GM21576 (cell line): Measurements from ENCODE around the gene LRP10.
"Not testable (repeated sequence)": the region's sequence is repeated elsewhere in the genome, so short reads cannot be mapped to it uniquely, and the experiment has no call there.

Experiments used
- ATAC-seq: cut with Tn5 transposase; IDR thresholded peaks from one replicate; pipeline ENCODE4 v1.9.1; 2021; ENCODE audit warnings: mild to moderate bottlenecking, moderate library complexity; ENCODE audit not compliant: unreplicated experiment

Gene LRP10, protein sequence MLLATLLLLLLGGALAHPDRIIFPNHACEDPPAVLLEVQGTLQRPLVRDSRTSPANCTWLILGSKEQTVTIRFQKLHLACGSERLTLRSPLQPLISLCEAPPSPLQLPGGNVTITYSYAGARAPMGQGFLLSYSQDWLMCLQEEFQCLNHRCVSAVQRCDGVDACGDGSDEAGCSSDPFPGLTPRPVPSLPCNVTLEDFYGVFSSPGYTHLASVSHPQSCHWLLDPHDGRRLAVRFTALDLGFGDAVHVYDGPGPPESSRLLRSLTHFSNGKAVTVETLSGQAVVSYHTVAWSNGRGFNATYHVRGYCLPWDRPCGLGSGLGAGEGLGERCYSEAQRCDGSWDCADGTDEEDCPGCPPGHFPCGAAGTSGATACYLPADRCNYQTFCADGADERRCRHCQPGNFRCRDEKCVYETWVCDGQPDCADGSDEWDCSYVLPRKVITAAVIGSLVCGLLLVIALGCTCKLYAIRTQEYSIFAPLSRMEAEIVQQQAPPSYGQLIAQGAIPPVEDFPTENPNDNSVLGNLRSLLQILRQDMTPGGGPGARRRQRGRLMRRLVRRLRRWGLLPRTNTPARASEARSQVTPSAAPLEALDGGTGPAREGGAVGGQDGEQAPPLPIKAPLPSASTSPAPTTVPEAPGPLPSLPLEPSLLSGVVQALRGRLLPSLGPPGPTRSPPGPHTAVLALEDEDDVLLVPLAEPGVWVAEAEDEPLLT

DNA sequence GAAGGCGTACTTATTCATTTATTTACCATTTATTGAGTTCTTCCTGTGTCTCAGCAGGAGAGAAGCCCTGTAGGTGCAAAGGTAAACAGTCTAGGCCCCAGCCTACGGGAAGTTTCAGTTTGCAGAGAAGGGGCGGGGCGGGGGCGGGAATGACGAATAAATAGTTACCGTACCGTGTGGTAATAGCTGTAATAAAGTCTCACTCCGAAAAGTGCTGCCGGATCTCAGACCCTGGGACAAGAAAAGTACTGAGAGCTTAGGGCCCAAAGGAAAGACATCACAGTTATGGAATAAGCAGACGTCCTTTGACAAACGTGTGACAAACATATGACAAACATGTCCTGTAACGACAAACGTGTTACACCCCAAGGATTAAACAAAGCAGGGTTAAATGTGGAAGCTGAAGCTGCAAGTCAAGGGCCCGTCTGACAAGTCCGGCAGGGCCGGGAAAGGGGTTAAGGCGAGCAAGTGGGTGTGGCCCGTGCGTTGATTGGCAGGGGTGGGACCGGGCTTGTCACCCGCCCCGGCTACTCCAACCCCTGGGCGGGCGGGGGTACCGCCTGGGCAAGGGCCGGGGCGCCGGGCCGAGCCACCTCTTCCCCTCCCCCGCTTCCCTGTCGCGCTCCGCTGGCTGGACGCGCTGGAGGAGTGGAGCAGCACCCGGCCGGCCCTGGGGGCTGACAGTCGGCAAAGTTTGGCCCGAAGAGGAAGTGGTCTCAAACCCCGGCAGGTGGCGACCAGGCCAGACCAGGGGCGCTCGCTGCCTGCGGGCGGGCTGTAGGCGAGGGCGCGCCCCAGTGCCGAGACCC, at the start of gene LRP10:
TSS of gene LRP10 (plus strand) at position 517 of the 809 bp plus-strand sequence. CDS start 564 bp downstream, outside the sequence.
- peak; percentile 76 for ATAC-seq

DNA sequence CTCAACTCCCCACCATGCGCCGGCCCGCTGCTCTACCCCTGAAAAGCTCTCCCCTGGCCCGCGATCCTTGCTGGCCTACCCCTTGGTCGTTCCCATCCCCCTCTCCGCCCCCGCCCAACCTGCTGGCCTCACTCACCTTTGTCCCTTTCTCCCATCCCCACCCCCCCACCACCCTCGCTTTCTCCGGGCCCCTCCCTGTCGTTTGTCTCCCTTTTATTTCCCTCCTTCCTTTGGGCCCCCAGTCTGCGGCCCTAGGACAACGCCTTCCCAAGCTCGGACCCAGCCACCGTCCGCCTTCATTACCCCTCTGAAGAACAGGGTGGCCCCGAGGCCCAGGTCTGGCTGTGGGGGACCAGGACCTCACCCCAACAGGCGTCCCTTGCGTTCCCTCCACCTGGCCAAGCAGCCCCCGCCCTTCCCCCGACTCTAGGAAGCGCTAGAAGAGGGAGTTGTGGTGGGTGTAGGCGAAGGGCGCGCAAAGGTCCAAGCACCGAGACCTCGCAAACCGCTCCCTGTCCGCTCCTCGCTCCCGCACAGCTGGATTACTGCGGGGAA, 49.4 kb upstream of the LRP10 start:
- ATAC-seq: no peak

DNA sequence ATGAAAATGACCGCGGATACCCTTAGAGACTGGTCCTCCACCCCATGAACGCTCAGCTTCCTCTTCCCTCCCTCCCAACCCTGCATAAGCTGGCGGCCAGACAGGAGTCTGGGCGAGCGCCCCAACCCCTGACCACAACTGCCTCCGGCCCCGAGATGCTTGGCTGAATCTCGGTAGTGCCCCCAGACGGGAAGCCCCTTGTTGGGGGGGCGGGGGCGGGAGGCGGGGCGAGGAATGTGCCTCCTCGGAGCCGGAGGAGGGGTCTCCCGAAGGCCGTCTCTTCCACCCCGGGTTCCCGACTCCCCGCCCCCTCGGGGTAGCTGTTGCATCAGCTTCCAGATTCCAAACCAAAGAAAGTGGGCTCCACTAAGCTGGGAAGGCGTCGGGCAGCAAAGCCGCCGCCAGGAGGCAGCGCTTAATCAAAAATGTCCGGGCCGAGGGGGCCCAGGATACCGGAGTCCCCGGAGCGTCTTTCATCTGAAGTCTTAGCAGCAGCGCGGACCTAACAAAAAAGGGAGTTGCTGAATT, 48.9 kb upstream of the LRP10 start:
- ATAC-seq: peak; percentile 50

DNA sequence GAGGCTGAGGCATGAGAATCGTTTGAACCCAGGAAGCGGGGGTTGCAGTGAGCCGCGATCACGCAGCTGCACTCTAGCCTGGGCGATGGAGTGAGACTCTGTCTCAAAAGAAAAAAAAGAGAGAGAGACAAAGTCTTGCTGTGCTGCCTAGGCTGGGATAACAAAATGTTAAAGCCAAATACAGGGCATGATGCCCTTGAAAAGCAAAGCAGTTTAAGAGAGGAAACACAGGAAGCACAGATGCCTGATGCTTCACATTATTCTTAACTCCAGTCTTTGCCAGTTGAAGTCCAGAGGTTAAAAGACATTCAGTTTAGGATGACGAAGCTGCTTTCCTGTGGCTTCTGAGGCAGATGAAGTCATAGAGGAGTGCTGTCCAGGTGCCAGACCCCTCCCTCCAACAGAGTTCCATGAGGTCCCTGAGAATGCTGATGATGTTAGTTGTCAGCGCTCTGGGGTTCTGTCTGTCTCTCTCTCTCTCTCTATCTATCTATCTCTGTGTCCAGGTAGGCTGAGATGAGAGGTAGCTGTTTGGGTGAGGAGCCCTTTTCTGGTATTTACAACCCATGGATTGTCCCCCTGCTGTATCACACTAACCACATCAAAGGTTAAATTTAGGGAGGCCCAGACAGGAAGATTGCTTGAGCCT, 46.7 kb upstream of the LRP10 start:
- no peak for ATAC-seq

DNA sequence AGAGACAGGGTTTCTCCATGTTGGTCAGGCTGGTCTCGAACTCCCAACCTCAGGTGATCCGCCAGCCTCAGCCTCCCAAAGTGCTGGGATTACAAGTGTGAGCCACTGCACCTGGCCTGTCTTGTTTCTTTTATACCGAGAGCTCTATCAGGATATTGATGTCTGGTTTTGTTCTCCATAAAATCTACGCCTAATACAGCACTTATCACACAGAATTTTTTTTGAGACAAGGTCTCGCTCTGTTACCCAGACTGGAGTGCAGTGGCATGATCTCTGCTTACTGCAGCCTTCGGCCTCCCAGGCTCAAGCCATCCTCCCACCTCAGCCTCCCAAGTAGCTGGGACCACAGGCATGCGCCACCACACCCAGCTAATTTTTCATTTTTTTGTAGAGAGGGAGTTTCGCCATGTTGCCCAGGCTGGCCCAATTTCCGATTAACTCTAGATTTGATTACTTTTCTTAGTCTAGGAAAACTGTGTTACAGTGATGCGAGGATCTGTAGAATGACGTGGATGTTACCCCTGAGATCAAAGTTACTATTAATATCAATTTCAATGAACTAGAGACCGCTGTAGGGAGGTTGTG, 42.4 kb upstream of the LRP10 start:
- ATAC-seq: not testable (repeated sequence)

DNA sequence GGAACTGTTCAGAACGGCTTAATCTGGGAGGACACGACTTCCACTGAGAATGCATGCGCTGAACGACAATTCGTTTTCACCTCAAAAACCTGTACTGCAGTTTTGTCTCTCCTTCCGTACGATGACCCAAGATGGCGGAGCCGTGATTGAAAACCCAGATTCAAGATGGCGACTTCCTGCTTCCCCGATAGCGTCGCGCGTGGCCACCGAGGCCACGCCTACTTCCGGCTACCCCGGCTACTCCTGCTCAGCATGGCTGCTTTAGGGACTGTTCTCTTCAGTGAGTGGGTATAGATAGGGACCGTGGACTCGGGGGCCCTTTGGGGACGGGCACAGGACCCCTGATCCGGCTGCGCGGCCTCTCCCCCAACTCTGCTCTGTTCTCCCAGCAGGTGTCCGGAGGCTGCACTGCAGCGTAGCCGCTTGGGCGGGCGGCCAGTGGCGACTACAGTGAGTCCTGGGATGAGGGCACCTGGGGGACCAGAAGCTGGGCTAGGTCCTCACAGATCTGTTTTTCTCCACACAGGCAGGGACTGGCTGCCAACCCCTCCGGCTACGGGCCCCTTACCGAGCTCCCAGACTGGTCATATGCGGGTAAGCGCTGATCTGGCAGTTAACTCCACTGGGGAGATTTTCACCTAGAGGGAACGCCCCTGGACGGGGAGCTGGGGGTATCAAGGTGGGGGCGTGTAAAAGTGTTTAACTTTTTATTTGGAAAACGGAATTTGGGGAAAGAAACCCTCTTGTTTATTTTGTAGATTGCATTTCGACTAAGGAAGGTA, 41.7 kb upstream of the LRP10 start, which contains the start of gene MRPL52:
TSS of gene MRPL52 (plus strand) at position 227 of the 782 bp plus-strand sequence. CDS start at position 253, 26 bp downstream.
- peak; percentile 87 for ATAC-seq

DNA sequence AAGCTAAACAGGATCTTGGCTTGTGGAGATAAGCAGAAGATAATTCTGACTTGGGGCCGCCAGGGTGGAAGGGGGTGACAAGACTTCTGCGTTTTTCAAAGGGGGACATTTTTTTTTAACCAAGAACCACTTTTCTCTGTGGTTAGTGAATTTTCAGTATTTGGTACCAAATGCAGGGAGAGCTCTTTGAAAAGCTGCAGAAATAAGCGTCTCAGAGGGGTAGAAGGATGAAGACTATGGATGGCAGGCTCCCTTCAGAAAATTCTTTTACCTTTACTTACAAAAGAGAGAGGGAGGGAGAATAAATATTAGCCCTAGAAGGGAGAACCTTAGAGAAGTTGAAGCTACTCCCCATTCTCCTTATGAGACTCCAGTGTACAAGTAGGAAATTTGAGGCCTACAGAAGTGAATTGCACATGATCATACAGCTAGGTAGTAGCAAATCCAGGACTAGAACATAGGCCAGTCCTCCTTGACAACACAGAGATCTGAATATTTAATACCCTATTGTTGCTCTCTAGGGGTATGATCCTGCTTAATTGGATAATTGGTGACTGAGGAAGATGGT, 41.0 kb upstream of the LRP10 start:
- ATAC-seq: no peak

DNA sequence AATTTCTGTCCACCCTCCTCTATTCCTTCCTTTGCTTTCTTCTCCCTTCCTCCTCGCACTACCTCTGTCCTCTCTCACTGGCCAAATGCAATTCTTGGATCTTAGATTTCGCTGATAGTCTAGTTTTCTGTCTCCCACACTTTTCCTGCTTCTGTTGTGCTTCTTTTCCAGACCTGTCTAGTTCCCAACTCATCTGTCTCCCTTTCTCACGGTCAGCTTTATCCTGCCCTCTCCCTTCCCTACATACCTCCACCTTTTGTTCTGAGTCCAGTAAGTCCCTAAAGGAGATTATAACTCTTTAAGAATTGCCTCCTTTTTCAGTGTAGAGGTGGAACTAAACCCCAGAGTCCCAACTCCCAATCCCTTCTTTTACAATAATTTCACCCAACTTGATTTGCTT, 36.0 kb upstream of the LRP10 start:
- no peak for ATAC-seq

DNA sequence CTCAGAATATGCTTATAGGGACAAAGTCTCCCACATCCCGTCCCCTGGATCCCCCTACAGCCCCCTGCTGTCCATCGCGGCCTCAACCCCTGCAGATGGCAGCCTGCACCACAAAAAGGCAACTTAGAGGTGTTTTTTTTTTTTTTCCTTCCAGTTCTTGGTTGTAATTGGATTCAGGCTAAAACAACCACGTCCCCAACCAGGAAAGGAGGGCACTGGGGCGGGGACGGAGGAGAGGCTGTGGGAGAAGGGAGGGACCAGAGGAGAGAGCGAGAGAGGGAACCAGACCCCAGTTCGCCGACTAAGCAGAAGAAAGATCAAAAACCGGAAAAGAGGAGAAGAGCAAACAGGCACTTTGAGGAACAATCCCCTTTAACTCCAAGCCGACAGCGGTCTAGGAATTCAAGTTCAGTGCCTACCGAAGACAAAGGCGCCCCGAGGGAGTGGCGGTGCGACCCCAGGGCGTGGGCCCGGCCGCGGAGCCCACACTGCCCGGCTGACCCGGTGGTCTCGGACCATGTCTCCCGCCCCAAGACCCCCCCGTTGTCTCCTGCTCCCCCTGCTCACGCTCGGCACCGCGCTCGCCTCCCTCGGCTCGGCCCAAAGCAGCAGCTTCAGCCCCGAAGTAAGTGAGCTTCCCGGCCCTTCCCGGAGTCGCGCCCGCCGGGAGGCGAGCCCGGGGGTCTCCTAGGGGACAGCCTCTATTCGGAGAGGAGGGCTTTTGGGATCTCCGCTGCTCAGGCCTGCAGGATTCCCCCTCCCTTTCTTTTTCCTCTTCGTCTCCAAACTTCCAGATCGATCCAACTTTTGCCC, 35.0 kb upstream of the LRP10 start, which contains the start of gene MMP14:
TSS of gene MMP14 (plus strand) at position 285 of the 813 bp plus-strand sequence. CDS start at position 518, 233 bp downstream.
- no peak for ATAC-seq

DNA sequence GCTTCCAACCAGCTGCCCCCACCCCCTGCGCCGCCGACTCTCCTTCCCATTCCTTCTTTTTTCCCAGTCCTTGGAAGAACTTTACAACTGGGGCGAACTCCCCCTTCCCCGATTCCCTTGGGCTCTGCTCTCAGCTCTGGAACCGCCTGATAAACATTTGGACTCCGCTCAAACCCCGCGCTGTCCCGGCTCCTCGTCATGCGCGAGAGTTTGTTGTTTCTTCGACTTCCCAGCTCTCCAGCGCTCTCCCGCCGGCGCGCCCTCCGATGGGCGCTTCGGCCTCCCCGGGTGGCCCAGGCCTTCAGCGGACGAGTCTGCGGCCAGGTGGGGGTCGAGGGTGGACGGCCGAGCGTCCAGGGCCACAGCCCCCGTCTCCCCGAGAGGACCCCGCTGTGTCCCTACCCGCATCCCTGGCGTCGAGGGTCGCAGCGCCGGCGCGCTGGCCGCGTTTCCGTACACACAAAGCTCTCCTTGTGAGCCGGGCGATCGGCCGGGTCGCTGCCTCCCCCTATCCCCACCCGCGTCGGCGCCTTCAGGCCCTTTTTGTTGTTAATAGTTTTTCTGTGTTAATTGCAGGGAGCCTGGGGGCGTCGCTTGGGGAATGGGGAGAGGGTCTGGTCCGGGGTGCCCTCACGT, 34.3 kb upstream of the LRP10 start:
- ATAC-seq: no peak

DNA sequence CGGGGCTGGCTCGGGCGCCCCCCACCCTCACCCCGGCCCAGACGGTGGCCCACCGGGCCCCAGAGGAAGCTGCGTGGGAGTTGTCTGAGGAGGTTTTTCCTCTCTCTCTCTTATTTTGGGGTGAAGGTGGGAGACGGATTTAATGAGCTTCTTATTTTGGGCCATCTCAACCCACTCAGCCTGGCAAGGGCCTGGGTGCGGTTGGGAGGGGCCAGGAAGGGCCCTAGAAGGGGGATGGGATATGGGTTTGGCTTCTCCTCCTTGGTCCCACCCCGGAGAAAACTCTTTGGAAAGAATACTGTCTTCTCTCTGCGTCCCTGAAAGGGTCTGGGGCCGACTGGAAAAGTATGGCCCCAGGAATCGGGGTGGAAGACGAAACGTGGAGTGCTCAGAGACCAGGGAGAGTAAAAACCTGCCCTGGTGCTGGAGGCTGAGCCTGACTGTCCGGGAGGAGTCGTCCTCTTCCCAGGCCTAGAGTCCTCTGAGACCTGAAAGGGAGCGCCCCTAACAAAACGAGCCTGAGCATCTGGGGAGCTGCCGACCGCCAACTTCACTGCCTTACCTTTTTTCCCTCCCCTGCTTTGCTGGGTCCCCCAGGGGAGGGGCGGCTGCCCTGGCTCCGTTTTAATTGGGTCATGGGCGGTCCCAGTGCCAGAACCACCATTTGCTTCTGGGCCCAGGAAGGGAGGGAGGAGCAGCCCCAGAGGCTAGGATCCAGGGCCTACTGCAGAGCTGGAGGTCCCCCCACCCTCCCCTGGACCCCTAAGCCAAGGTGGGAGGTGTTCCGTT, 33.6 kb upstream of the LRP10 start:
- ATAC-seq: no peak

DNA sequence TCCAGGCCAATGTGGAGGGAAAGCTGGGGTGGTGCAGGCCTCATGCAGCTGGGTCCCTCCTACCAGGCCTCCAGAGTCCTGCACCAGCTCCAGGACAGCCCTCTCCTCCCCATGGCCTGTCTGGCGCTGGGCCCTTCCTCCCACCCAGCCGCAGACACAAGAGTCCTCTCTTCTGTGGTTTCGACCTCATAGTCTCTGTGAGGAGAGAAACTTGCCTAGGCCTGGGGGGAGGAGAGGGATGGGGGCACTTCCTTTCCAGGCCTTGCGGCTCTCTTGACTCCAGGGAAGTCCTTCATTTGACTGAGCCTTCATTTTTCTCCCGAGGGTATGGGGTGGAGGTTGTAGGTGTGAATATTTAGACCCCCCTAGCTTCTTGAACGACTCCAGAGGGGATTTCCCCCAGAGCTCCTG, 32.9 kb upstream of the LRP10 start:
- no peak for ATAC-seq

DNA sequence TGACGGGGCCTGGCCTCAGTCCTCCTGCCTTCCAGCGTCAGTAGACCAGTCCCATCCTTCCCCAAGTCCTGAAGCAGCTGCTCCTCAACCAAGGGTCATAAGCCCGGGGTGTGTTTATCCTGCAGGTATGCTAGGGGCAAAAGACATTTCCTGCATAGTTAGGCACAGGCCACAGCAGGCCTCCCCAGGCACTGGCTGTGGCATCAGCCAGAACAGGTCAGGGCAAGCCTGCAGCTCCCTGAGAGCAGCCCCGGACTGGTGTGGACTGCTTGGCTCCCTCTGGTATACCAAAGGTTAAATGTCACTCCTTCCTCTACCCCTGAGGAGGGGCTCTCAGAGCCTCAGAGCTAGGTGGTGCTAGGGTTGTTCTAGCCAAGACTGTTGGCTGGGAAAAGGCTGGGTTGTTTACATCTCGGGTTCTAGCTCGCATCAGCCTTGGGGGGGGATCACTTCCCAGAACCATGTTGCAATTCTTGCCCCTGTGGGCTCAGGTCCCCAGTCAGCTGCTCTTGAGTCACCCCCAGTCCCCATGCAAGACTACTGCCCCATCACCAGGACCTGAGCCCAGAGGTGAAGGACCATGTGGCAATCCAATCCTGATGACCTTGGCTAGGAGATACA, 32.3 kb upstream of the LRP10 start:
- ATAC-seq: no peak

DNA sequence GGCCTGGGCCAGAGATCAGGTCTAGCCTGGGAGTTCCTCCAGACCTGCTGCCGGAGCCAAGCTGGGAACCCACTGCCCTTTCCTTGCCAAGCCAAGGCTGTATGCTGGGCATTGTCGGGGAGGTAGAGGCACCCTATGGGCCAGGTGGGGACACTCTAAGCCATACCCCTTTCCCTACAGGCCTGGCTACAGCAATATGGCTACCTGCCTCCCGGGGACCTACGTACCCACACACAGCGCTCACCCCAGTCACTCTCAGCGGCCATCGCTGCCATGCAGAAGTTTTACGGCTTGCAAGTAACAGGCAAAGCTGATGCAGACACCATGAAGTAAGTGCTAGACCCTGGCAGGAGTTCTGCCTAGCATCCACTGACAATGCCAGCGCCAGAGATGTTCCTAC, 30.2 kb upstream of the LRP10 start:
- ATAC-seq: no peak

DNA sequence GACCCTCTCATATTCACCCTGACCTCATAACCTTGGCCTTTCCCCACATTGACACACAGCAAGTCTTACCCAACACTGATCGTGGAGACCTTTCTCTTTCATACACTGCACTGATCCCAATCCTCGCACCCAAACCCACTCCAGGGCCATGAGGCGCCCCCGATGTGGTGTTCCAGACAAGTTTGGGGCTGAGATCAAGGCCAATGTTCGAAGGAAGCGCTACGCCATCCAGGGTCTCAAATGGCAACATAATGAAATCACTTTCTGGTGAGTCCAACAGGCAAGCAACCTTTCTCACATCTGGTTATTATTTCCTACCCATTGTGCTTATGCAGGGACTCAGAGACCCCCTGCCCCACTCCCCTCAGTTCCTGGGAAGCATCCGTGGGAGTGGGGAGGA, 29.8 kb upstream of the LRP10 start:
- no peak for ATAC-seq
